HepG2 (cell line): ENCODE results near the gene AKR1C2.

Experiments
- ESRRA ChIP-seq: sonication (generic); formaldehyde crosslinking; IDR thresholded peaks from 2 replicates; pipeline ENCODE4 v1.5.1; 2020; ENCODE audit warnings: mild to moderate bottlenecking, low read depth, missing genetic modification reagents
- NR2F6 ChIP-seq, 2 experiments: IDR thresholded peaks; 2 replicates each; pipeline ENCODE4 v1.6.1; 2016; ENCODE audit warnings: antibody characterized with exemption in 1 of 2, mild to moderate bottlenecking in 1 of 2
- POLR2G ChIP-seq: fragments of 200-400 bp; formaldehyde crosslinking; IDR thresholded peaks from 2 replicates; pipeline ENCODE4 v1.6.1; 2018; ENCODE audit warnings: mild to moderate bottlenecking, low read depth, low read length, moderate library complexity
- TAF1 ChIP-seq: sonication (generic); formaldehyde crosslinking; IDR thresholded peaks from 2 replicates; pipeline ENCODE4 v1.4.0; 2020; ENCODE audit warnings: missing genetic modification reagents
- TCF12 ChIP-seq, 2 experiments: fragments of 450-650 bp in 1 of 2; sonication (generic) in 1 of 2; formaldehyde crosslinking in 1 of 2; IDR thresholded peaks; 2 replicates each; pipeline versions ENCODE4 v1.6.1 to v1.8.0; 2017 to 2022; ENCODE audit warnings: antibody characterized with exemption in 1 of 2, mild to moderate bottlenecking in 1 of 2, missing genetic modification reagents in 1 of 2, moderate library complexity in 1 of 2
- TEAD2 ChIP-seq: sonication (generic); formaldehyde crosslinking; IDR thresholded peaks from 2 replicates; pipeline ENCODE4 v1.9.0; 2021; ENCODE audit warnings: missing genetic modification reagents
- ZBTB8A ChIP-seq: sonication (generic); formaldehyde crosslinking; IDR thresholded peaks from 2 replicates; pipeline ENCODE4 v1.4.0; 2020; ENCODE audit warnings: mild to moderate bottlenecking, low read depth, missing genetic modification reagents, borderline replicate concordance
- ZNF354B ChIP-seq: sonication (generic); formaldehyde crosslinking; IDR thresholded peaks from 2 replicates; pipeline ENCODE4 v1.8.0; 2022; ENCODE audit warnings: mild to moderate bottlenecking, missing genetic modification reagents
- ZNF577 ChIP-seq: sonication (generic); formaldehyde crosslinking; IDR thresholded peaks from 2 replicates; pipeline ENCODE4 v1.4.0; 2020; ENCODE audit warnings: mild to moderate bottlenecking, low read depth, missing genetic modification reagents, borderline replicate concordance
- TF ChIP-seq, protein P1 (sequence below): sonication (generic); formaldehyde crosslinking; IDR thresholded peaks from 2 replicates; pipeline ENCODE4 v1.5.0; 2020; ENCODE audit warnings: mild to moderate bottlenecking, missing genetic modification reagents, moderate library complexity
- TF ChIP-seq, protein P2 (sequence below): sonication (generic); formaldehyde crosslinking; IDR thresholded peaks from 2 replicates; pipeline ENCODE4 v1.4.0; 2020; ENCODE audit warnings: missing genetic modification reagents
- TF ChIP-seq, protein P3 (sequence below): sonication (generic); formaldehyde crosslinking; conservative IDR thresholded peaks from 2 replicates; pipeline ENCODE4 v1.8.0; 2022; ENCODE audit warnings: mild to moderate bottlenecking, moderate library complexity, missing genetic modification reagents

DNA sequence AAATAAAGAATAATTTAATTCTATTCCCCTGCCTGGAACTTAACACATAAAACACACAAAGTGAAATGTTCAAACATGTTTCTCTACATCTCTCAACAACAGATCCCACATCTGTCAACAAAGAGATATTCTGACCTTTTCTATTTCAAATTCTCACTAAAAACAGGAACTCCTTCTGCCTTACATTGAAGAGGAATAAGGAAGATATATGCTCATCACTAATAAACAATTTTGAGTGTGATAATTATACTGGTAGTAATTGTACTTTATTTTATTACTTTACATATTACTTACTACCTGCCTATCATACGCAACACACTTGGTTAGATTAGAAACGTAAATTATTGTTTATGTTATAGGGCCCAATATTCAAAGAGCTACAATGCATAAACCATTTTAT, 13.4 kb downstream of the AKR1C2 start:
- TF ChIP-seq ZNF354B (CRISPR knock-in tag) = no peak
- no peak for TF ChIP-seq TEAD2
- TF ChIP-seq, protein P1, sequence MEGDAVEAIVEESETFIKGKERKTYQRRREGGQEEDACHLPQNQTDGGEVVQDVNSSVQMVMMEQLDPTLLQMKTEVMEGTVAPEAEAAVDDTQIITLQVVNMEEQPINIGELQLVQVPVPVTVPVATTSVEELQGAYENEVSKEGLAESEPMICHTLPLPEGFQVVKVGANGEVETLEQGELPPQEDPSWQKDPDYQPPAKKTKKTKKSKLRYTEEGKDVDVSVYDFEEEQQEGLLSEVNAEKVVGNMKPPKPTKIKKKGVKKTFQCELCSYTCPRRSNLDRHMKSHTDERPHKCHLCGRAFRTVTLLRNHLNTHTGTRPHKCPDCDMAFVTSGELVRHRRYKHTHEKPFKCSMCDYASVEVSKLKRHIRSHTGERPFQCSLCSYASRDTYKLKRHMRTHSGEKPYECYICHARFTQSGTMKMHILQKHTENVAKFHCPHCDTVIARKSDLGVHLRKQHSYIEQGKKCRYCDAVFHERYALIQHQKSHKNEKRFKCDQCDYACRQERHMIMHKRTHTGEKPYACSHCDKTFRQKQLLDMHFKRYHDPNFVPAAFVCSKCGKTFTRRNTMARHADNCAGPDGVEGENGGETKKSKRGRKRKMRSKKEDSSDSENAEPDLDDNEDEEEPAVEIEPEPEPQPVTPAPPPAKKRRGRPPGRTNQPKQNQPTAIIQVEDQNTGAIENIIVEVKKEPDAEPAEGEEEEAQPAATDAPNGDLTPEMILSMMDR (CRISPR knock-in tag) = no peak
- TF ChIP-seq, protein P2, sequence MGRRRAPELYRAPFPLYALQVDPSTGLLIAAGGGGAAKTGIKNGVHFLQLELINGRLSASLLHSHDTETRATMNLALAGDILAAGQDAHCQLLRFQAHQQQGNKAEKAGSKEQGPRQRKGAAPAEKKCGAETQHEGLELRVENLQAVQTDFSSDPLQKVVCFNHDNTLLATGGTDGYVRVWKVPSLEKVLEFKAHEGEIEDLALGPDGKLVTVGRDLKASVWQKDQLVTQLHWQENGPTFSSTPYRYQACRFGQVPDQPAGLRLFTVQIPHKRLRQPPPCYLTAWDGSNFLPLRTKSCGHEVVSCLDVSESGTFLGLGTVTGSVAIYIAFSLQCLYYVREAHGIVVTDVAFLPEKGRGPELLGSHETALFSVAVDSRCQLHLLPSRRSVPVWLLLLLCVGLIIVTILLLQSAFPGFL (CRISPR knock-in tag) = no peak
- no peak for TF ChIP-seq ESRRA (CRISPR knock-in tag)
- TF ChIP-seq TAF1 (CRISPR knock-in tag) = no peak
- TF ChIP-seq NR2F6 (IDR thresholded peaks at IDR 0.05) = no peak
- no peak for TF ChIP-seq NR2F6 (CRISPR knock-in tag; IDR thresholded peaks at IDR 0.05)
- TF ChIP-seq ZBTB8A (CRISPR knock-in tag) = no peak
- no peak for TF ChIP-seq POLR2G
- TF ChIP-seq TCF12 (IDR thresholded peaks at IDR 0.05) = no peak
- no peak for TF ChIP-seq TCF12 (CRISPR knock-in tag; IDR thresholded peaks at IDR 0.05)
- TF ChIP-seq, protein P3, sequence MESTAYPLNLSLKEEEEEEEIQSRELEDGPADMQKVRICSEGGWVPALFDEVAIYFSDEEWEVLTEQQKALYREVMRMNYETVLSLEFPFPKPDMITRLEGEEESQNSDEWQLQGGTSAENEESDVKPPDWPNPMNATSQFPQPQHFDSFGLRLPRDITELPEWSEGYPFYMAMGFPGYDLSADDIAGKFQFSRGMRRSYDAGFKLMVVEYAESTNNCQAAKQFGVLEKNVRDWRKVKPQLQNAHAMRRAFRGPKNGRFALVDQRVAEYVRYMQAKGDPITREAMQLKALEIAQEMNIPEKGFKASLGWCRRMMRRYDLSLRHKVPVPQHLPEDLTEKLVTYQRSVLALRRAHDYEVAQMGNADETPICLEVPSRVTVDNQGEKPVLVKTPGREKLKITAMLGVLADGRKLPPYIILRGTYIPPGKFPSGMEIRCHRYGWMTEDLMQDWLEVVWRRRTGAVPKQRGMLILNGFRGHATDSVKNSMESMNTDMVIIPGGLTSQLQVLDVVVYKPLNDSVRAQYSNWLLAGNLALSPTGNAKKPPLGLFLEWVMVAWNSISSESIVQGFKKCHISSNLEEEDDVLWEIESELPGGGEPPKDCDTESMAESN (CRISPR knock-in tag) = no peak
- TF ChIP-seq ZNF577 (CRISPR knock-in tag) = no peak
